ENCODE measurements around the gene SETD9. TPM values are rescaled to one million over a fixed set of nuclear protein-coding genes. Genes with fewer than 3 reads are reported as not detected.

Gene SETD9
- total RNA-seq, 4 donors from 2014 or later, result 6.2 to 23.8 (median 8.7) TPM

- 94 to 97% methylated on average over 3 of the region's 3 CpGs for WGBS, 2 donors
- no peak overlapping the region for H3K27ac ChIP-seq
- TF ChIP-seq CTCF (IDR thresholded peaks at IDR 0.05), result no peak
- no peak for TF ChIP-seq POLR2A (IDR thresholded peaks at IDR 0.05)
- H3K9me3 ChIP-seq, result no peaks in the 10 kb centered on the region
- intact Hi-C loops (cut with DNase I), result no loop called here
- H3K36me3 ChIP-seq, result peaks cover 0 to 6% (median 0%) of the 10 kb centered on the region in 3 donors
- peaks cover 0 to 15% (median 0%) of the 10 kb centered on the region in 3 donors for H3K4me1 ChIP-seq
- no peak overlapping the region for H3K4me3 ChIP-seq
- no peak for DNase-seq
- H3K27me3 ChIP-seq, result no peaks in the 10 kb centered on the region
These were observed 4.4 kb downstream of the SETD9 start for GRCh38 chr5:56913766-56914165.

GRCh38 chr5:56914678-56915077 is 5.3 kb downstream of the SETD9 start:
- Histone ChIP-seq H3K4me1 (peaks cover 0 to 12% (median 0%) of the 10 kb centered on the region in 3 donors), H3K4me3 (no peak overlapping the region), H3K9me3 (no peaks in the 10 kb centered on the region), H3K27ac (no peak overlapping the region), H3K27me3 (no peaks in the 10 kb centered on the region), H3K36me3 (peaks cover 0 to 6% (median 0%) of the 10 kb centered on the region in 3 donors)
- no peak for DNase-seq
- 77 to 85% methylated on average over 2 of the region's 2 CpGs for whole genome bisulfite sequencing, 2 donors
- intact Hi-C loops (cut with DNase I), result no loop called here
- TF ChIP-seq POLR2A (IDR thresholded peaks at IDR 0.05) (no peak), CTCF (IDR thresholded peaks at IDR 0.05) (no peak)

- Histone ChIP-seq H3K4me1 (no peaks in the 10 kb centered on the region), H3K36me3 (peaks cover 0 to 24% (median 0%) of the 10 kb centered on the region in 3 donors), H3K27ac (no peak overlapping the region), H3K9me3 (no peaks in the 10 kb centered on the region), H3K4me3 (no peak overlapping the region), H3K27me3 (no peaks in the 10 kb centered on the region)
- intact Hi-C loops (cut with DNase I), result no loop called here
- 71 to 82% methylated on average over 2 of the region's 2 CpGs for WGBS, 2 donors
- no peak for TF ChIP-seq CTCF (IDR thresholded peaks at IDR 0.05)
- TF ChIP-seq POLR2A (IDR thresholded peaks at IDR 0.05), result no peak
- DNase-seq, result no peak
These were observed 8.1 kb downstream of the SETD9 start for GRCh38 chr5:56917534-56917933.

GRCh38 chr5:56918054-56918453 is 8.7 kb downstream of the SETD9 start:
- peaks cover 0 to 29% (median 5%) of the 10 kb centered on the region in 3 donors for H3K36me3 ChIP-seq
- H3K27me3 ChIP-seq, result no peaks in the 10 kb centered on the region

More at GRCh38 chr5:56918054-56918453, 8.7 kb downstream of the SETD9 start:
- no peaks in the 10 kb centered on the region for H3K9me3 ChIP-seq
- 82 to 96% methylated on average over 2 of the region's 2 CpGs for WGBS, 2 donors
- no peaks in the 10 kb centered on the region for H3K4me1 ChIP-seq
- no peak overlapping the region for H3K4me3 ChIP-seq
- TF ChIP-seq POLR2A (IDR thresholded peaks at IDR 0.05) (no peak), CTCF (IDR thresholded peaks at IDR 0.05) (no peak)
- DNase-seq, result no peak
- intact Hi-C loops (cut with DNase I), result no loop called here
- no peak overlapping the region for H3K27ac ChIP-seq

All from esophagus squamous epithelium (tissue), 5 donors.